Measurements from ENCODE around the gene LTA.

LTA gene

DNA sequence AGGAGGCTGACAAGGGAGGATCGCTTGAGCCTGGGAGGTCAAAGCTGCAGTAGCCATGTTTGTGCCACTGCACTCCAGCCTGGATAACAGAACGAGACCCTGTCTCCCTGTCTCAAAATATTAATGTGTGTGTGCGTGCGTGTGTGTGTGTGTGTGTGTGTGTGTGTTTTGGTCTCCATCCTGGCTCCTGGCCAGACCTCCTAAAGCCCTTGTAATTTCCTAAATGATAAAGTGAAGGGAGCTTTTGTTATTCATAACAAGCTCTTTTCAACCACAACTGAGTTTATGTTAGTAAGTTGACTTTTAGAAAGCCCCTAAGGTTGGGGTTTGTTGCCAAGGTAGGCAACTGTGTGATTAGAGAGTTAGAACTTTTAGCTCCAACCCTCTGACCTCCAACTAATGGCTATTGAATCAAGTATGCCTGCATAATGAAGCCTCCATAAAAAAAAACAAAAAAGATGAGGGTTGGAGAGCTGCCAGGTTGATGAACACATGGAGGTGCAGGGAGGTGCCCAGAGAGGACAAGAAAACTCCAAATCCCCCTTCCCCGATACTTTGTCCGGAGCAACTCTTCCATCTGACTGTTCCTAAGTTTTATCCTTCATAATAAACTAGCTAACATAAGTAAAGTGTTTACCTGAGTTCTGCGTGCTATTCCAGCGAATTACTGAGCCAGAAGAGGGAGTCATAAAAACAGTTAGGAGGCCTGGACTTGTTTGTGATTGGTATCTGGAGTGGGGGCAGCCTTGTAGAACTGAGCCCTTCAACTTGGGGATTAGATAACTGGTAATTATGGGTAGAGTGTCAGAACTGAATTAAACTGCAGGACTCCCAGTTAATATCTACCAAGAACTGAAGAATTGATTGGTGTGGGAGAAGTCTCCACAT, 37.7 kb downstream of the LTA start (continued):
- TF ChIP-seq PPARA (CRISPR knock-in tag; IDR thresholded peaks at IDR 0.05; ENCODE audit: borderline replicate concordance) (no peak), OSR1 (CRISPR knock-in tag; IDR thresholded peaks at IDR 0.05) (no peak)

DNA sequence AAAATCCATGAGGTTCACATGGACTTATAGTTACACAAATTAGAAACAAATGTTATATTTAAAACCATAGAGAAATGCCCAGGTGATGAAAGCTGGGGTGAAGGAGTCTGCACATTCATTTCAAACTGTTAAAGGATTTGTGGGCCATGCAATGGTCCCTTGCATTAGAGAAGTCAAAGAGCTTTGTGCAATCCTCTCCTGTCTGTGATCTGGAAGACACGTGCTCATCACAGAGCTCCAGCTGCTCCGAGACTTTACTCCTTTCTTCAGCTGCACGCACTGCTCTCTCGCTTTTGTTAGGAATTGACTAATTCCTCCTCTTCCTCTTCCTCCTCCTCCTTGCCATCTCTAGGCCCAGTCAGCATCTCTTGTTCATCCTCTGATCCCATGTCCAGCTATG, 38.9 kb downstream of the LTA start:
- ATAC-seq = no peak
- TF ChIP-seq BACH2 (CRISPR knock-in tag; IDR thresholded peaks at IDR 0.05; ENCODE audit: borderline replicate concordance) = no peak
- TF ChIP-seq ARNTL (CRISPR knock-in tag; IDR thresholded peaks at IDR 0.05; ENCODE audit: borderline replicate concordance, low read depth) = no peak
- TF ChIP-seq TCF4 (CRISPR knock-in tag; IDR thresholded peaks at IDR 0.05; ENCODE audit: borderline replicate concordance) = no peak
- TF ChIP-seq RARB (CRISPR knock-in tag; IDR thresholded peaks at IDR 0.05) = no peak

DNA sequence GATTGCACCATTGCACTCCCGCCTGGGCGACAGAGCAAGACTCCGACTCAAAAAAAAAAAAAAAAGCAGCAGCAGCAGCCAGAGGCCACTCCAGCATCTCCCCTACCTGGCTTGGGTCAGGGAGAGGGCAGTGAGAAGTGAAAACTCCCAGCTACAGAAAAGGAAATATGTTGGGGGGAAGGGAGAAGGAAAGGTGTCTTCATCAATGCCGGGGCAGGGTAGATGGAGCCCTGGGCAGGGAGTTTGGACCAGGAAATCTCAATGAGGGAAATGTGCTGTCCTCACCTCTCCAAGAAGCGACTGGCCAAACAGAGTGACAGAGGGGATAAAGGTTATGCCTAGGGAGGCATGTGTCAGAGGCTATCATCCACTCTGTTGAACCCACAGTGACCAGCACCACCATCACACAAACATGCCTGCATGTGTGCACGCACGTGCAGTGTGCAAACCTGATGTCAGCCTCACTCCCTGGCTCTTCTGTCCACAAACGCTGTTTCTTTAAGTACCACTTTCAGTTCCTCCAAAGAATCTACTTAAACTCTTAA, 42.1 kb downstream of the LTA start:
- TF ChIP-seq BACH2 (CRISPR knock-in tag; IDR thresholded peaks at IDR 0.05; ENCODE audit: borderline replicate concordance) = no peak
- TF ChIP-seq ZNF565 (CRISPR knock-in tag; conservative IDR thresholded peaks at IDR 0.05; ENCODE audit: low read depth) = no peak
- TF ChIP-seq ZFP30 (CRISPR knock-in tag; IDR thresholded peaks at IDR 0.05) = no peak
- TF ChIP-seq, protein P1, sequence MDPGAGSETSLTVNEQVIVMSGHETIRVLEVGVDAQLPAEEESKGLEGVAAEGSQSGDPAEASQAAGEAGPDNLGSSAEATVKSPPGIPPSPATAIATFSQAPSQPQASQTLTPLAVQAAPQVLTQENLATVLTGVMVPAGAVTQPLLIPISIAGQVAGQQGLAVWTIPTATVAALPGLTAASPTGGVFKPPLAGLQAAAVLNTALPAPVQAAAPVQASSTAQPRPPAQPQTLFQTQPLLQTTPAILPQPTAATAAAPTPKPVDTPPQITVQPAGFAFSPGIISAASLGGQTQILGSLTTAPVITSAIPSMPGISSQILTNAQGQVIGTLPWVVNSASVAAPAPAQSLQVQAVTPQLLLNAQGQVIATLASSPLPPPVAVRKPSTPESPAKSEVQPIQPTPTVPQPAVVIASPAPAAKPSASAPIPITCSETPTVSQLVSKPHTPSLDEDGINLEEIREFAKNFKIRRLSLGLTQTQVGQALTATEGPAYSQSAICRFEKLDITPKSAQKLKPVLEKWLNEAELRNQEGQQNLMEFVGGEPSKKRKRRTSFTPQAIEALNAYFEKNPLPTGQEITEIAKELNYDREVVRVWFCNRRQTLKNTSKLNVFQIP (CRISPR knock-in tag; IDR thresholded peaks at IDR 0.05; ENCODE audit: borderline replicate concordance, low read depth) = no peak
- TF ChIP-seq, protein P2, sequence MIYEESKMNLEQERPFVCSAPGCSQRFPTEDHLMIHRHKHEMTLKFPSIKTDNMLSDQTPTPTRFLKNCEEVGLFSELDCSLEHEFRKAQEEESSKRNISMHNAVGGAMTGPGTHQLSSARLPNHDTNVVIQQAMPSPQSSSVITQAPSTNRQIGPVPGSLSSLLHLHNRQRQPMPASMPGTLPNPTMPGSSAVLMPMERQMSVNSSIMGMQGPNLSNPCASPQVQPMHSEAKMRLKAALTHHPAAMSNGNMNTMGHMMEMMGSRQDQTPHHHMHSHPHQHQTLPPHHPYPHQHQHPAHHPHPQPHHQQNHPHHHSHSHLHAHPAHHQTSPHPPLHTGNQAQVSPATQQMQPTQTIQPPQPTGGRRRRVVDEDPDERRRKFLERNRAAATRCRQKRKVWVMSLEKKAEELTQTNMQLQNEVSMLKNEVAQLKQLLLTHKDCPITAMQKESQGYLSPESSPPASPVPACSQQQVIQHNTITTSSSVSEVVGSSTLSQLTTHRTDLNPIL (CRISPR knock-in tag; IDR thresholded peaks at IDR 0.05; ENCODE audit: low read depth) = no peak
- no peak for TF ChIP-seq TCF4 (CRISPR knock-in tag; IDR thresholded peaks at IDR 0.05; ENCODE audit: borderline replicate concordance)
- TF ChIP-seq CSDC2 (CRISPR knock-in tag; IDR thresholded peaks at IDR 0.05) = no peak
- no peak for TF ChIP-seq RARB (CRISPR knock-in tag; IDR thresholded peaks at IDR 0.05)
- TF ChIP-seq, protein P3, sequence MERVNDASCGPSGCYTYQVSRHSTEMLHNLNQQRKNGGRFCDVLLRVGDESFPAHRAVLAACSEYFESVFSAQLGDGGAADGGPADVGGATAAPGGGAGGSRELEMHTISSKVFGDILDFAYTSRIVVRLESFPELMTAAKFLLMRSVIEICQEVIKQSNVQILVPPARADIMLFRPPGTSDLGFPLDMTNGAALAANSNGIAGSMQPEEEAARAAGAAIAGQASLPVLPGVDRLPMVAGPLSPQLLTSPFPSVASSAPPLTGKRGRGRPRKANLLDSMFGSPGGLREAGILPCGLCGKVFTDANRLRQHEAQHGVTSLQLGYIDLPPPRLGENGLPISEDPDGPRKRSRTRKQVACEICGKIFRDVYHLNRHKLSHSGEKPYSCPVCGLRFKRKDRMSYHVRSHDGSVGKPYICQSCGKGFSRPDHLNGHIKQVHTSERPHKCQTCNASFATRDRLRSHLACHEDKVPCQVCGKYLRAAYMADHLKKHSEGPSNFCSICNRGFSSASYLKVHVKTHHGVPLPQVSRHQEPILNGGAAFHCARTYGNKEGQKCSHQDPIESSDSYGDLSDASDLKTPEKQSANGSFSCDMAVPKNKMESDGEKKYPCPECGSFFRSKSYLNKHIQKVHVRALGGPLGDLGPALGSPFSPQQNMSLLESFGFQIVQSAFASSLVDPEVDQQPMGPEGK (CRISPR knock-in tag; IDR thresholded peaks at IDR 0.05; ENCODE audit: borderline replicate concordance) = no peak
- no peak for TF ChIP-seq OSR1 (CRISPR knock-in tag; IDR thresholded peaks at IDR 0.05)
- no peak for TF ChIP-seq ARNTL (CRISPR knock-in tag; IDR thresholded peaks at IDR 0.05; ENCODE audit: borderline replicate concordance, low read depth)
- no peak for TF ChIP-seq ESRRG (CRISPR knock-in tag; IDR thresholded peaks at IDR 0.05)
- TF ChIP-seq, protein P4, sequence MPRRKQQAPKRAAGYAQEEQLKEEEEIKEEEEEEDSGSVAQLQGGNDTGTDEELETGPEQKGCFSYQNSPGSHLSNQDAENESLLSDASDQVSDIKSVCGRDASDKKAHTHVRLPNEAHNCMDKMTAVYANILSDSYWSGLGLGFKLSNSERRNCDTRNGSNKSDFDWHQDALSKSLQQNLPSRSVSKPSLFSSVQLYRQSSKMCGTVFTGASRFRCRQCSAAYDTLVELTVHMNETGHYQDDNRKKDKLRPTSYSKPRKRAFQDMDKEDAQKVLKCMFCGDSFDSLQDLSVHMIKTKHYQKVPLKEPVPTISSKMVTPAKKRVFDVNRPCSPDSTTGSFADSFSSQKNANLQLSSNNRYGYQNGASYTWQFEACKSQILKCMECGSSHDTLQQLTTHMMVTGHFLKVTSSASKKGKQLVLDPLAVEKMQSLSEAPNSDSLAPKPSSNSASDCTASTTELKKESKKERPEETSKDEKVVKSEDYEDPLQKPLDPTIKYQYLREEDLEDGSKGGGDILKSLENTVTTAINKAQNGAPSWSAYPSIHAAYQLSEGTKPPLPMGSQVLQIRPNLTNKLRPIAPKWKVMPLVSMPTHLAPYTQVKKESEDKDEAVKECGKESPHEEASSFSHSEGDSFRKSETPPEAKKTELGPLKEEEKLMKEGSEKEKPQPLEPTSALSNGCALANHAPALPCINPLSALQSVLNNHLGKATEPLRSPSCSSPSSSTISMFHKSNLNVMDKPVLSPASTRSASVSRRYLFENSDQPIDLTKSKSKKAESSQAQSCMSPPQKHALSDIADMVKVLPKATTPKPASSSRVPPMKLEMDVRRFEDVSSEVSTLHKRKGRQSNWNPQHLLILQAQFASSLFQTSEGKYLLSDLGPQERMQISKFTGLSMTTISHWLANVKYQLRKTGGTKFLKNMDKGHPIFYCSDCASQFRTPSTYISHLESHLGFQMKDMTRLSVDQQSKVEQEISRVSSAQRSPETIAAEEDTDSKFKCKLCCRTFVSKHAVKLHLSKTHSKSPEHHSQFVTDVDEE (CRISPR knock-in tag; IDR thresholded peaks at IDR 0.05) = no peak
- TF ChIP-seq, protein P5, sequence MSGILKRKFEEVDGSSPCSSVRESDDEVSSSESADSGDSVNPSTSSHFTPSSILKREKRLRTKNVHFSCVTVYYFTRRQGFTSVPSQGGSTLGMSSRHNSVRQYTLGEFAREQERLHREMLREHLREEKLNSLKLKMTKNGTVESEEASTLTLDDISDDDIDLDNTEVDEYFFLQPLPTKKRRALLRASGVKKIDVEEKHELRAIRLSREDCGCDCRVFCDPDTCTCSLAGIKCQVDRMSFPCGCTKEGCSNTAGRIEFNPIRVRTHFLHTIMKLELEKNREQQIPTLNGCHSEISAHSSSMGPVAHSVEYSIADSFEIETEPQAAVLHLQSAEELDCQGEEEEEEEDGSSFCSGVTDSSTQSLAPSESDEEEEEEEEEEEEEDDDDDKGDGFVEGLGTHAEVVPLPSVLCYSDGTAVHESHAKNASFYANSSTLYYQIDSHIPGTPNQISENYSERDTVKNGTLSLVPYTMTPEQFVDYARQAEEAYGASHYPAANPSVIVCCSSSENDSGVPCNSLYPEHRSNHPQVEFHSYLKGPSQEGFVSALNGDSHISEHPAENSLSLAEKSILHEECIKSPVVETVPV (CRISPR knock-in tag; IDR thresholded peaks at IDR 0.05) = no peak
- TF ChIP-seq PPARA (CRISPR knock-in tag; IDR thresholded peaks at IDR 0.05; ENCODE audit: borderline replicate concordance) = no peak
- no peak for TF ChIP-seq ISL1 (CRISPR knock-in tag; IDR thresholded peaks at IDR 0.05)
- TF ChIP-seq TOX (CRISPR knock-in tag; IDR thresholded peaks at IDR 0.05; ENCODE audit: borderline replicate concordance) = no peak
- no peak for TF ChIP-seq ZFP3 (CRISPR knock-in tag; IDR thresholded peaks at IDR 0.05)
- ATAC-seq = no peak; the same call in 2 of the 3 replicates

All from SK-N-SH treated with all-trans-retinoic acid at 6 μM for 48 hours (cell line).